Fibroblast of lung (primary cell): Measurements from ENCODE around the gene PARP8. TPM values are rescaled to one million over a fixed set of nuclear protein-coding genes. Genes with fewer than 3 reads are reported as not detected.

Source experiments
- DNase-seq, 2 donors: peaks; one replicate each; pipeline versions ENCODE4 v3.0.0 to v3.0.0-alpha.2; 2010; ENCODE audit warnings: low read depth in 2 of 2
- H2AFZ ChIP-seq: 2 replicates; pipeline ENCODE4 v1.5.1; 2012; ENCODE audit warnings: low read length, control low read depth, inconsistent platforms
- H3K27ac ChIP-seq: 2 replicates; pipeline ENCODE4 v1.5.1; 2011; ENCODE audit warnings: low read length, control low read depth; ENCODE audit not compliant: insufficient read depth
- H3K27me3 ChIP-seq: 2 replicates; pipeline ENCODE4 v1.5.1; 2011; ENCODE audit warnings: mild to moderate bottlenecking, low read length; ENCODE audit not compliant: control insufficient read depth, insufficient read depth
- H3K36me3 ChIP-seq: 2 replicates; pipeline ENCODE4 v1.5.1; 2011; ENCODE audit warnings: low read length; ENCODE audit not compliant: control insufficient read depth, insufficient read depth
- H3K4me1 ChIP-seq: 2 replicates; pipeline ENCODE4 v1.5.1; 2011; ENCODE audit warnings: low read length; ENCODE audit not compliant: control insufficient read depth, insufficient read depth; ENCODE audit errors: extremely low read depth
- H3K4me2 ChIP-seq: 2 replicates; pipeline ENCODE4 v1.5.1; 2011; ENCODE audit warnings: low read length, control low read depth; ENCODE audit not compliant: insufficient read depth; ENCODE audit errors: extremely low read depth
- H3K4me3 ChIP-seq, 4 experiments: fragments of 200-600 bp in 1 of 4; sonication (generic) in 1 of 4; replicated peaks in 1 of 4; 2 replicates each; pipeline ENCODE4 v1.5.1; 2011 to 2016; ENCODE audit warnings: low read length in 4 of 4, low read depth in 3 of 4, mild to moderate bottlenecking in 3 of 4, control low read depth in 2 of 4, inconsistent platforms in 1 of 4, mixed read lengths in 1 of 4; ENCODE audit not compliant: insufficient read depth in 1 of 4; ENCODE audit errors: control extremely low read depth in 1 of 4
- H3K79me2 ChIP-seq: 2 replicates; pipeline ENCODE4 v1.5.1; 2012; ENCODE audit warnings: mild to moderate bottlenecking, low read length, inconsistent platforms; ENCODE audit not compliant: control insufficient read depth, insufficient read depth
- H3K9ac ChIP-seq: 2 replicates; pipeline ENCODE4 v1.5.1; 2011; ENCODE audit warnings: mild to moderate bottlenecking, low read length, control low read depth; ENCODE audit not compliant: insufficient read depth
- H3K9me3 ChIP-seq: 2 replicates; pipeline ENCODE4 v1.5.1; 2012; ENCODE audit warnings: low read depth, low read length; ENCODE audit not compliant: control insufficient read depth, insufficient read depth
- H4K20me1 ChIP-seq: 2 replicates; pipeline ENCODE4 v1.5.1; 2011; ENCODE audit warnings: low read length; ENCODE audit not compliant: control insufficient read depth, insufficient read depth; ENCODE audit errors: extremely low read depth
- CTCF ChIP-seq, 2 donors: IDR thresholded peaks in 1 of 2; conservative IDR thresholded peaks in 1 of 2; 1 replicate in 1 of 2; 2 replicates in 1 of 2; pipeline ENCODE4 v1.5.1; 2011 to 2012; ENCODE audit warnings: low read length in 2 of 2, control low read depth in 1 of 2, inconsistent platforms in 1 of 2, low read depth in 1 of 2, mild to moderate bottlenecking in 1 of 2
- EZH2 ChIP-seq: IDR thresholded peaks from 2 replicates; pipeline ENCODE4 v1.5.1; 2012; ENCODE audit warnings: low read length, control low read depth, mild to moderate bottlenecking; ENCODE audit errors: missing control alignments
- polyA plus RNA-seq, 2 donors: library from polyadenylated mRNA; depleted of rRNA in 1 of 2; stranded (reverse) in 1 of 2; unstranded in 1 of 2; fragments of >200 nt; gene quantifications; 2 replicates each; pipeline ENCODE4 v1.2.1, GENCODE V29; 2011 to 2012; ENCODE audit warnings: missing spikeins in 1 of 2
- total RNA-seq: library from RNA; depleted of rRNA; stranded (reverse); fragments of >200 nt; gene quantifications from 2 replicates; pipeline ENCODE4 v1.2.1, GENCODE V29; 2014

The PARP8 gene
- total and polyA plus RNA-seq, 2 donors (not counting 1 experiment from before 2014, with no cell fraction given) = 13.8 to 24.6 TPM

- H4K20me1 ChIP-seq = no peaks in the 10 kb centered on the region
- no peaks in the 10 kb centered on the region for H3K27me3 ChIP-seq
- H3K4me2 ChIP-seq = no peak overlapping the region
- H2AFZ ChIP-seq = no peak overlapping the region
- no peak overlapping the region for H3K27ac ChIP-seq
- H3K9ac ChIP-seq = no peak overlapping the region
- TF ChIP-seq EZH2 (no peak), CTCF (conservative IDR thresholded peaks at IDR 0.05 in 1 of 2, IDR thresholded peaks at IDR 0.05 in 1 of 2; ENCODE audit: low read depth in 1 of 2, low read length in 2 of 2) (no peak)
- H3K79me2 ChIP-seq = no peaks in the 10 kb centered on the region
- H3K4me3 ChIP-seq = no peak overlapping the region
- H3K4me1 ChIP-seq = no peaks in the 10 kb centered on the region
- H3K9me3 ChIP-seq = no peaks in the 10 kb centered on the region
- H3K36me3 ChIP-seq = no peaks in the 10 kb centered on the region
- DNase-seq = no peak
These were observed 59.5 kb downstream of the PARP8 start for GRCh38 chr5:50725800-50726474.

GRCh38 chr5:50726475-50727148 is 60.2 kb downstream of the PARP8 start:
- Histone ChIP-seq H3K9me3 (no peaks in the 10 kb centered on the region), H3K36me3 (no peaks in the 10 kb centered on the region), H3K4me2 (no peak overlapping the region), H4K20me1 (no peaks in the 10 kb centered on the region), H3K4me3 (no peak overlapping the region), H3K27me3 (no peaks in the 10 kb centered on the region), H3K4me1 (no peaks in the 10 kb centered on the region), H3K27ac (no peak overlapping the region), H3K79me2 (no peaks in the 10 kb centered on the region), H3K9ac (no peak overlapping the region), H2AFZ (no peak overlapping the region)
- TF ChIP-seq EZH2 = no peak
- no peak for TF ChIP-seq CTCF (conservative IDR thresholded peaks at IDR 0.05 in 1 of 2, IDR thresholded peaks at IDR 0.05 in 1 of 2; ENCODE audit: low read depth in 1 of 2, low read length in 2 of 2)
- no peak for DNase-seq

- H3K27ac ChIP-seq = no peak overlapping the region
- no peak overlapping the region for H2AFZ ChIP-seq
- H3K4me3 ChIP-seq = no peak overlapping the region
- TF ChIP-seq CTCF (conservative IDR thresholded peaks at IDR 0.05 in 1 of 2, IDR thresholded peaks at IDR 0.05 in 1 of 2; ENCODE audit: low read depth in 1 of 2, low read length in 2 of 2) = no peak
- no peak for TF ChIP-seq EZH2
- no peaks in the 10 kb centered on the region for H3K4me1 ChIP-seq
- H3K79me2 ChIP-seq = no peaks in the 10 kb centered on the region
- H3K4me2 ChIP-seq = no peak overlapping the region
- DNase-seq = peak in 1 of 2 donors; percentile 6
- H4K20me1 ChIP-seq = no peaks in the 10 kb centered on the region
- H3K9ac ChIP-seq = no peak overlapping the region
- no peaks in the 10 kb centered on the region for H3K27me3 ChIP-seq
- no peaks in the 10 kb centered on the region for H3K36me3 ChIP-seq
- H3K9me3 ChIP-seq = no peaks in the 10 kb centered on the region
These were observed 60.7 kb downstream of the PARP8 start for GRCh38 chr5:50727149-50727496.
